K562 (cell line): ENCODE results near the gene SAP30BP. TPM values are rescaled to one million over a fixed set of nuclear protein-coding genes. Genes with fewer than 3 reads are reported as not detected.

Experiments used
- ATAC-seq: fragments of 200-7000 bp; cut with Tn5 transposase; 3 replicates; pipeline ENCODE4 v1.9.1; 2020; ENCODE audit warnings: moderate library complexity
- BruUV-seq: library from RNA; stranded (reverse); fragments of 400-500 nt; replicated peaks from 2 replicates; lab custom pipeline; 2021; lab: Mats Ljungman, UMichigan
- CTCF ChIA-PET: fragments of 300-600 bp; formaldehyde crosslinking; extraction: SDS; loops from one replicate; lab custom pipeline; 2021; ENCODE audit warnings: low intra/inter-chr PET ratio; lab: Yijun Ruan, JAX
- POLR2A ChIA-PET: fragments of 300-600, 350-650 bp; sonication (Branson Sonifier 250); formaldehyde crosslinking; extraction: SDS; loops from one replicate; lab custom pipeline; 2021; ENCODE audit warnings: antibody characterized with exemption, inconsistent platforms; lab: Yijun Ruan, JAX
- DNase-seq, 4 experiments: peaks; one replicate each; pipeline versions ENCODE4 v3.0.0 to v3.0.0-alpha.2; 2011 to 2018; ENCODE audit warnings: low spot score in 3 of 4, mixed read lengths in 3 of 4; ENCODE audit errors: extremely low read depth in 1 of 4
- FAIRE-seq: peaks from 2 replicates; lab custom pipeline; 2011; peaks lifted over from hg19 to GRCh38; lab: Jason Lieb, UNC
- H2AFZ ChIP-seq: 2 replicates; pipeline ENCODE4 v1.6.0; 2011; ENCODE audit warnings: low read depth, low read length, control low read depth, inconsistent platforms
- H3K27ac ChIP-seq: fragments of 200-600 bp; 3 replicates; pipeline ENCODE4 v1.8.0; 2011; ENCODE audit warnings: low read depth, mild to moderate bottlenecking, control low read depth, inconsistent platforms, low read length, moderate library complexity, mixed read lengths; ENCODE audit errors: extremely low read depth
- H3K27me3 ChIP-seq, 2 experiments: fragments of 300-600 bp in 1 of 2; 2 replicates in 1 of 2; 3 replicates in 1 of 2; pipeline versions ENCODE4 v1.6.0 to v1.8.0; 2011; ENCODE audit warnings: inconsistent platforms in 2 of 2, low read length in 2 of 2, mild to moderate bottlenecking in 1 of 2, mixed read lengths in 1 of 2, moderate library complexity in 1 of 2; ENCODE audit not compliant: control insufficient read depth in 2 of 2, insufficient read depth in 2 of 2
- H3K36me3 ChIP-seq: fragments of 300-600 bp; 3 replicates; pipeline ENCODE4 v1.8.0; 2011; ENCODE audit warnings: mild to moderate bottlenecking, low read length, inconsistent platforms; ENCODE audit not compliant: control insufficient read depth, insufficient read depth
- H3K4me1 ChIP-seq, 2 experiments: fragments of 200-600 bp in 1 of 2; replicated peaks in 1 of 2; 2 replicates in 1 of 2; 3 replicates in 1 of 2; pipeline versions ENCODE4 v1.5.1 to v1.8.0; 2011; ENCODE audit warnings: inconsistent platforms in 2 of 2, low read length in 2 of 2, mild to moderate bottlenecking in 1 of 2, mixed read lengths in 1 of 2, moderate library complexity in 1 of 2; ENCODE audit not compliant: control insufficient read depth in 2 of 2, insufficient read depth in 2 of 2
- H3K4me2 ChIP-seq: 2 replicates; pipeline ENCODE4 v1.6.1; 2011; ENCODE audit warnings: low read length, control low read depth, inconsistent platforms, mixed read lengths; ENCODE audit not compliant: insufficient read depth
- H3K4me3 ChIP-seq: fragments of 200-600 bp; sonication (generic), shearing (Covaris generic); 2 replicates; pipeline ENCODE4 v1.5.1; 2016; ENCODE audit warnings: control low read depth, inconsistent platforms
- H3K79me2 ChIP-seq: fragments of 200-600 bp; 3 replicates; pipeline ENCODE4 v1.8.0; 2011; ENCODE audit warnings: low read length, inconsistent platforms; ENCODE audit not compliant: control insufficient read depth, insufficient read depth
- H3K9ac ChIP-seq, 2 experiments: 2 replicates each; pipeline versions ENCODE4 v1.6.0 to v1.6.1; 2011; ENCODE audit warnings: low read depth in 2 of 2, low read length in 2 of 2, control low read depth in 1 of 2, inconsistent platforms in 1 of 2, mild to moderate bottlenecking in 1 of 2, mixed read lengths in 1 of 2; ENCODE audit not compliant: insufficient read depth in 1 of 2
- H3K9me1 ChIP-seq: one replicate; pipeline ENCODE4 v1.6.0; 2011; ENCODE audit warnings: inconsistent platforms, mild to moderate bottlenecking, low read length, moderate library complexity; ENCODE audit not compliant: control insufficient read depth, insufficient read depth
- H3K9me3 ChIP-seq: replicated peaks from 2 replicates; pipeline ENCODE4 v1.5.1; 2011; ENCODE audit warnings: low read depth, low read length, inconsistent platforms; ENCODE audit not compliant: control insufficient read depth, insufficient read depth
- H4K20me1 ChIP-seq: replicated peaks from 2 replicates; pipeline ENCODE4 v1.6.1; 2011; ENCODE audit warnings: low read length, inconsistent platforms, mixed read lengths; ENCODE audit not compliant: control insufficient read depth, insufficient read depth
- DDX20 ChIP-seq: fragments of 450-650 bp; IDR thresholded peaks from 2 replicates; pipeline ENCODE4 v1.6.1; 2016; ENCODE audit warnings: missing genetic modification characterization, low read depth, mild to moderate bottlenecking, missing compliant biosample characterization, moderate library complexity
- MCM2 ChIP-seq: fragments of 450-650 bp; IDR thresholded peaks from 2 replicates; pipeline ENCODE4 v1.6.1; 2017; ENCODE audit warnings: low read depth, mild to moderate bottlenecking
- MEIS2 ChIP-seq: fragments of 450-650 bp; IDR thresholded peaks from 2 replicates; pipeline ENCODE4 v1.6.1; 2014; ENCODE audit warnings: mild to moderate bottlenecking; ENCODE audit not compliant: partially characterized antibody
- PML ChIP-seq: IDR thresholded peaks from 2 replicates; pipeline ENCODE4 v1.6.1; 2012; ENCODE audit warnings: low read length, inconsistent platforms
- POLR2G ChIP-seq: fragments of 200-400 bp; formaldehyde crosslinking; IDR thresholded peaks from 2 replicates; pipeline ENCODE4 v1.6.1; 2017; ENCODE audit warnings: low read depth, mild to moderate bottlenecking, antibody characterized with exemption, low read length, moderate library complexity
- SP1 ChIP-seq: sonication (generic); formaldehyde crosslinking; IDR thresholded peaks from 2 replicates; pipeline ENCODE4 v1.8.1; 2022; ENCODE audit warnings: mild to moderate bottlenecking, missing genetic modification reagents
- ZNF121 ChIP-seq: sonication (generic); formaldehyde crosslinking; conservative IDR thresholded peaks from 2 replicates; pipeline ENCODE4 v1.8.0; 2022; ENCODE audit warnings: missing genetic modification reagents
- ZNF217 ChIP-seq: sonication (generic); formaldehyde crosslinking; IDR thresholded peaks from 2 replicates; pipeline ENCODE4 v1.8.0; 2022; ENCODE audit warnings: mild to moderate bottlenecking, missing genetic modification reagents
- WGBS: fragments of 100-300 bp; shearing (Covaris generic); methylation state at CpG from one replicate; pipeline ENCODE4 v1.1.6; 2016; ENCODE audit warnings: low coverage, mixed read lengths; ENCODE audit not compliant: insufficient coverage; ENCODE audit errors: missing lambda C conversion rate; 5-methylcytosine and 5-hydroxymethylcytosine counted together
- in situ Hi-C: fragments of 300-500 bp; cut with MboI; formaldehyde crosslinking; loops from 4 replicates; pipeline ENCODE4 v1.15.0; 2018; ENCODE audit warnings: inconsistent platforms, mixed read lengths
- intact Hi-C: fragments of 100-400 bp; cut with micrococcal nuclease; formaldehyde crosslinking; loops from 2 replicates; pipeline ENCODE4 v1.14.2; 2022
- polyA plus RNA-seq, 8 experiments: library from polyadenylated mRNA; depleted of rRNA in 4 of 8; stranded (reverse) in 5 of 8; unstranded in 3 of 8; fragments of >200 nt; fragmentation: Nextera tagmentation in 2 of 8; fragmentation: Illumina TruSeq in 1 of 8; extraction: Ambion mirVana in 2 of 8; extraction: Trizol in 1 of 8; gene quantifications; 2 replicates each; pipeline versions ENCODE4 v1.2.1 to v1.2.3, GENCODE V29; 2011 to 2014; ENCODE audit warnings: inconsistent platforms in 1 of 8, missing spikeins in 1 of 8
- total RNA-seq, 7 experiments: library from RNA; depleted of rRNA in 6 of 7; stranded (reverse); fragments of >200 nt in 6 of 7; fragmentation: Illumina TruSeq in 2 of 7; extraction: Trizol in 2 of 7; gene quantifications; 2 replicates each; pipeline versions ENCODE4 v1.2.1 to v1.2.3, GENCODE V29; 2011 to 2021; ENCODE audit warnings: low replicate concordance in 1 of 7
- TF ChIP-seq, protein P1 (sequence below): fragments of 250-450 bp; sonication (Bioruptor Pico); IDR thresholded peaks from 2 replicates; pipeline ENCODE4 v1.8.0; 2022; ENCODE audit warnings: moderate library complexity, mild to moderate bottlenecking, inconsistent platforms

Gene SAP30BP
- total and polyA plus RNA-seq, 9 of the 15 experiments (the other 6 are each of a cell fraction or from before 2014, with no cell fraction given): 45.3 to 154 (median 71.7) TPM

DNA sequence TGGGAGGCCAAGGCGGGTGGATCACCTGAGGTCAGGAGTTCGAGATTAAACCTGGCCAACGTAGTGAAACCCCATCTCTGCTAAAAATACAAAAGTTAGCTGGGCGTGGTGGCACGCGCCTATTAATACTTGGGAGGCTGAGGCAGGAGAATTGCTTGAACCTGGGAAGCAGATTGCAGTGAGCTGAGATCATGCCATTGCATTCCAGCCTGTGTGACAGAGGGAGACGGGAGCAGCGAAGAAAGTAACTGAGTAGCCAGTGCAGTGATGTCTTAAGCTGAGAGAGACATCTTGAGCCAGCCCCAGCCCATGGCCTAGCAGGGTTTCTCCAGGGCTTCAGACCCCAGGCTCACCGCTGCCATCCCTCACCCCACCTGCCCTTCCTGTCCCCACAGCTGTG is 43.8 kb upstream of the SAP30BP start:
- DNase-seq: no peak
- peaks cover 17% of the 10 kb centered on the region for H4K20me1 ChIP-seq
- no peaks in the 10 kb centered on the region for H3K9me3 ChIP-seq
- intact Hi-C loops: no loop called here
- H3K9me1 ChIP-seq: no peaks in the 10 kb centered on the region
- ChIA-PET POLR2A (interaction anchor here (0.5 to 2.1 kb wide), 8 partner anchors 9 to 126 kb away, joined by 3 to 8 read pairs (median 4); partner anchors contain the start of gene SMIM5), CTCF (no interaction called here)
- no TSS peak for BruUV-seq
- no peak overlapping the region for H3K4me2 ChIP-seq
- H3K4me3 ChIP-seq: no peak overlapping the region
- TF ChIP-seq ZNF121 (CRISPR knock-in tag) (peak; percentile 49), MCM2 (no peak)
- TF ChIP-seq, all 486 proteins: peak for 1
- no peak overlapping the region for H2AFZ ChIP-seq
- in situ Hi-C loops: no loop called here
- H3K27ac ChIP-seq: no peak overlapping the region
- no peaks in the 10 kb centered on the region for H3K79me2 ChIP-seq
- ATAC-seq (no peak), FAIRE-seq (no peak)
- no peak overlapping the region for H3K9ac ChIP-seq
- H3K4me1 ChIP-seq: peaks cover 5 to 77% of the 10 kb centered on the region in 2 experiments; a peak in 4 of 5 replicates
- no peaks in the 10 kb centered on the region for H3K36me3 ChIP-seq
- WGBS: 33% methylated on average over 9 of the region's 9 CpGs
- H3K27me3 ChIP-seq: peaks cover 4 to 41% of the 10 kb centered on the region in 2 experiments; a peak in 3 of 5 replicates

DNA sequence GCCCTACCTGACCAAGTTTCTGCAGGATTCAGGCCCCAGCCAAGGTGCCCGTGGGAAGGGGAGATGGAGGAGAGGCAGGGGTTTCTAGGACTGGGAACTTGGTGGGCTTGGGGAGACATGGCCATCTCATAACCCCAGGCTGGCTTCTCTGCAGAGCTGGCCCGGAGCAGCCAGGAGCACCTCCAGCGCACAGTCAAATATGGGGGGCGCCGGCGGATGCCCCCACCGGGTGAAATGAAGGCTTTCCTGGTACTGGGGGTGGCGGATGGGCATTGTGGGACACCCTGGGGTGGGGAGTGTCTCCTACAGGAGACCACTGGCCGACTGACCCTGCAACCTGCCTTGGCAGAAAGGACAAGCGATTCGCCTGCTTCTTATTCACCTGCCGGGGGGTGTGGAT is 43.1 kb upstream of the SAP30BP start:
- no peak overlapping the region for H2AFZ ChIP-seq
- H3K27ac ChIP-seq: no peak overlapping the region
- no TSS peak for BruUV-seq
- intact Hi-C loops: no loop called here
- POLR2A ChIA-PET: interaction anchor here (0.5 to 2.1 kb wide), 14 partner anchors 9 to 1811 kb away, joined by 3 to 8 read pairs (median 3); partner anchors contain the start of gene SMIM5
- no peaks in the 10 kb centered on the region for H3K9me3 ChIP-seq
- H3K27me3 ChIP-seq: peaks cover 4 to 35% of the 10 kb centered on the region in 2 experiments; a peak in 3 of 5 replicates
- TF ChIP-seq DDX20 (tag) (no peak), PML (no peak), MEIS2 (no peak), SP1 (CRISPR knock-in tag) (no peak), ZNF217 (CRISPR knock-in tag) (no peak), POLR2G (peak; percentile 28; the same call in 1 of the 2 replicates)
- TF ChIP-seq, protein P1, sequence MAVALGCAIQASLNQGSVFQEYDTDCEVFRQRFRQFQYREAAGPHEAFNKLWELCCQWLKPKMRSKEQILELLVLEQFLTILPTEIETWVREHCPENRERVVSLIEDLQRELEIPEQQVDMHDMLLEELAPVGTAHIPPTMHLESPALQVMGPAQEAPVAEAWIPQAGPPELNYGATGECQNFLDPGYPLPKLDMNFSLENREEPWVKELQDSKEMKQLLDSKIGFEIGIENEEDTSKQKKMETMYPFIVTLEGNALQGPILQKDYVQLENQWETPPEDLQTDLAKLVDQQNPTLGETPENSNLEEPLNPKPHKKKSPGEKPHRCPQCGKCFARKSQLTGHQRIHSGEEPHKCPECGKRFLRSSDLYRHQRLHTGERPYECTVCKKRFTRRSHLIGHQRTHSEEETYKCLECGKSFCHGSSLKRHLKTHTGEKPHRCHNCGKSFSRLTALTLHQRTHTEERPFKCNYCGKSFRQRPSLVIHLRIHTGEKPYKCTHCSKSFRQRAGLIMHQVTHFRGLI (CRISPR knock-in tag): no peak
- TF ChIP-seq, all 486 proteins: peak for 1
- Histone ChIP-seq H3K9me1 (no peaks in the 10 kb centered on the region), H4K20me1 (peaks cover 17% of the 10 kb centered on the region), H3K4me2 (no peak overlapping the region), H3K9ac (peak overlapping the region in 1 of 2 experiments; percentile 52; a peak in 1 of 4 replicates), H3K4me3 (no peak overlapping the region), H3K4me1 (peaks cover 6 to 84% of the 10 kb centered on the region in 2 experiments; a peak in 4 of 5 replicates), H3K79me2 (no peaks in the 10 kb centered on the region), H3K36me3 (no peaks in the 10 kb centered on the region)
- CTCF ChIA-PET: no interaction called here
- no peak for DNase-seq
- WGBS: 52% methylated on average over 12 of the region's 12 CpGs
- no peak for ATAC-seq
- in situ Hi-C loops: no loop called here
- FAIRE-seq: no peak
